SK-N-MC (cell line): Measurements from ENCODE around the gene GATM.

Experiments used
- DNase-seq: peaks from one replicate; pipeline ENCODE4 v3.0.0-alpha.2; 2011; ENCODE audit warnings: low read depth, low spot score
- H3K27ac ChIP-seq: fragments of 200-600 bp; sonication (generic); 2 replicates; pipeline ENCODE4 v1.5.1; 2016; ENCODE audit warnings: mixed run types
- H3K36me3 ChIP-seq: fragments of 200-600 bp; sonication (generic); 2 replicates; pipeline ENCODE4 v1.6.1; 2017; ENCODE audit warnings: antibody characterized with exemption, low read length, mixed read lengths; ENCODE audit not compliant: insufficient read depth
- H3K4me3 ChIP-seq: fragments of 200-600 bp; sonication (generic); 2 replicates; pipeline ENCODE4 v1.5.1; 2016
- H3K9ac ChIP-seq: fragments of 200-600 bp; sonication (generic); 2 replicates; pipeline ENCODE4 v1.8.0; 2017; ENCODE audit warnings: mixed run types, mixed read lengths; ENCODE audit not compliant: insufficient read length
- H3K9me3 ChIP-seq: fragments of 200-600 bp; sonication (generic); 2 replicates; pipeline ENCODE4 v1.6.1; 2017; ENCODE audit warnings: low read depth, mild to moderate bottlenecking, antibody characterized with exemption, low read length, moderate library complexity, mixed read lengths
- EZH2 ChIP-seq: fragments of 200-600 bp; sonication (generic); IDR thresholded peaks from one replicate; pipeline ENCODE4 v1.6.1; 2017; ENCODE audit warnings: antibody characterized with exemption
- FOXP2 ChIP-seq: optimal IDR thresholded peaks from 2 replicates; pipeline ENCODE3; 2011; ENCODE audit warnings: mild to moderate bottlenecking, moderate library complexity; ENCODE audit not compliant: insufficient read depth; ENCODE audit errors: extremely low read length, control extremely low read depth
- POLR2AphosphoS5 ChIP-seq: IDR thresholded peaks from 2 replicates; pipeline ENCODE4 v1.6.1; 2012; ENCODE audit warnings: mild to moderate bottlenecking, low read depth, low read length, borderline replicate concordance

GATM gene

GRCh38 chr15:45378149-45378912, at the start of gene GATM:
TSS of gene GATM (minus strand) at chr15:45378544. CDS start at chr15:45378453, 91 bp downstream.
- TF ChIP-seq FOXP2: no peak
- no peak for TF ChIP-seq EZH2
- TF ChIP-seq POLR2AphosphoS5: peak; percentile 51; the same call in 1 of the 2 replicates
- H3K4me3 ChIP-seq: peak within 1 kb of the TSS; percentile 83
- DNase-seq: no peak
- peak within 1 kb of the TSS; percentile 59 for H3K9ac ChIP-seq
- H3K36me3 ChIP-seq: no peaks in the 10 kb centered on the region
- no peaks in the 10 kb centered on the region for H3K9me3 ChIP-seq
- H3K27ac ChIP-seq: no peak within 1 kb of the TSS

- no peak for DNase-seq
- Histone ChIP-seq H3K9me3 (no peaks in the 10 kb centered on the region), H3K4me3 (no peak overlapping the region), H3K36me3 (peaks cover 5% of the 10 kb centered on the region; the same call in 1 of the 2 replicates), H3K27ac (no peak overlapping the region), H3K9ac (no peak overlapping the region)
- TF ChIP-seq FOXP2 (no peak), EZH2 (no peak)
These were observed 48.7 kb upstream of the GATM start for GRCh38 chr15:45427085-45427484.

- no peak overlapping the region for H3K9ac ChIP-seq
- no peak overlapping the region for H3K27ac ChIP-seq
- TF ChIP-seq FOXP2 (no peak), POLR2AphosphoS5 (no peak)
- H3K4me3 ChIP-seq: no peak overlapping the region
- peaks cover 18% of the 10 kb centered on the region for H3K36me3 ChIP-seq
- no peaks in the 10 kb centered on the region for H3K9me3 ChIP-seq
- no peak for DNase-seq
These were observed 46.8 kb upstream of the GATM start for GRCh38 chr15:45425135-45425534.

GRCh38 chr15:45424429-45424828, 46.1 kb upstream of the GATM start:
- no peak overlapping the region for H3K9ac ChIP-seq
- H3K4me3 ChIP-seq: no peak overlapping the region
- no peak for TF ChIP-seq FOXP2
- TF ChIP-seq POLR2AphosphoS5: no peak
- TF ChIP-seq EZH2: no peak
- peaks cover 25% of the 10 kb centered on the region for H3K36me3 ChIP-seq
- no peak for DNase-seq
- H3K27ac ChIP-seq: no peak overlapping the region
- no peaks in the 10 kb centered on the region for H3K9me3 ChIP-seq

- TF ChIP-seq POLR2AphosphoS5 (no peak), FOXP2 (no peak), EZH2 (no peak)
- no peak overlapping the region for H3K9ac ChIP-seq
- H3K36me3 ChIP-seq: peaks cover 83% of the 10 kb centered on the region
- H3K9me3 ChIP-seq: no peaks in the 10 kb centered on the region
- no peak overlapping the region for H3K4me3 ChIP-seq
- no peak overlapping the region for H3K27ac ChIP-seq
- DNase-seq: no peak
These were observed 39.1 kb upstream of the GATM start for GRCh38 chr15:45417303-45417950.

GRCh38 chr15:45414215-45414885, 36.0 kb upstream of the GATM start:
- Histone ChIP-seq H3K4me3 (no peak overlapping the region), H3K9me3 (no peaks in the 10 kb centered on the region), H3K36me3 (peaks cover 84% of the 10 kb centered on the region), H3K27ac (no peak overlapping the region), H3K9ac (no peak overlapping the region)
- no peak for DNase-seq
- TF ChIP-seq FOXP2 (no peak), POLR2AphosphoS5 (no peak), EZH2 (no peak)

GRCh38 chr15:45409596-45409995, 31.3 kb upstream of the GATM start:
- no peaks in the 10 kb centered on the region for H3K9me3 ChIP-seq
- H3K27ac ChIP-seq: no peak overlapping the region
- DNase-seq: no peak
- no peak for TF ChIP-seq FOXP2
- no peak for TF ChIP-seq EZH2
- no peak for TF ChIP-seq POLR2AphosphoS5
- peaks cover 86% of the 10 kb centered on the region for H3K36me3 ChIP-seq
- H3K4me3 ChIP-seq: no peak overlapping the region
- H3K9ac ChIP-seq: no peak overlapping the region

GRCh38 chr15:45407786-45408185, 29.4 kb upstream of the GATM start:
- Histone ChIP-seq H3K9ac (no peak overlapping the region), H3K36me3 (peaks cover 68% of the 10 kb centered on the region)

More at GRCh38 chr15:45407786-45408185, 29.4 kb upstream of the GATM start:
- Histone ChIP-seq H3K4me3 (no peak overlapping the region), H3K27ac (no peak overlapping the region), H3K9me3 (no peaks in the 10 kb centered on the region)
- no peak for DNase-seq
- TF ChIP-seq POLR2AphosphoS5 (no peak), EZH2 (no peak), FOXP2 (no peak)
